H1 (cell line): Measurements from ENCODE around the gene SGSM1. TPM values are rescaled to one million over a fixed set of nuclear protein-coding genes. Genes with fewer than 3 reads are reported as not detected.

Experiments used
- polyA plus RNA-seq, 7 experiments: library from polyadenylated mRNA; depleted of rRNA in 3 of 7; stranded (reverse) in 5 of 7; unstranded in 2 of 7; fragments of >200 nt in 5 of 7; fragments of 200-250 nt in 2 of 7; gene quantifications; 1 replicate in 5 of 7; 2 replicates in 1 of 7; 4 replicates in 1 of 7; pipeline versions ENCODE4 v1.2.1 to v1.2.3, GENCODE V29; 2011 to 2013; ENCODE audit warnings: missing spikeins in 2 of 7, mixed read lengths in 2 of 7
- small RNA-seq: library from polyadenylated mRNA; stranded (forward); fragments of <200 nt; extraction: miRNeasy Mini kit (QIAGEN cat#:217004); gene quantifications from one replicate; pipeline ENCODE3, GENCODE V24; 2013; ENCODE audit not compliant: insufficient read depth
- total RNA-seq: library from RNA; stranded (reverse); fragmentation: NEBNext Ultra II Directional; extraction: Animal tissue kit (Norgen Biotek cat#: 25700); gene quantifications from 2 replicates; pipeline ENCODE4 v1.2.1, GENCODE V29; 2021

SGSM1 gene
- total and polyA plus RNA-seq, 2 of the 8 experiments (the other 6 are each of a cell fraction or from before 2014, with no cell fraction given): 2.8 to 5.2 TPM

Small RNA genes lying within 50 kb of the gene (small RNA-seq; reads per million reads assigned to genes)
- gene RF00275: not detected

Other genes starting within 250 kb of the SGSM1 start
- gene LRRC75B, start 213.1 kb upstream of the SGSM1 start, total RNA-seq: 10.9 and 12.2 TPM in 2 replicates
- 26.6 and 39.0 TPM in 2 replicates for gene LRRC75B, start 213.1 kb upstream of the SGSM1 start, polyA plus RNA-seq (2011; rRNA removed)
- gene GGT1, start 203.0 kb upstream of the SGSM1 start, total RNA-seq: 14.0 and 14.4 TPM in 2 replicates
- gene GGT1, start 203.0 kb upstream of the SGSM1 start, polyA plus RNA-seq (2011; rRNA removed): 29.2 and 44.8 TPM in 2 replicates
- 0.33 and 0.34 TPM in 2 replicates for gene PIWIL3, start 31.5 kb upstream of the SGSM1 start, total RNA-seq
- gene PIWIL3, start 31.5 kb upstream of the SGSM1 start, polyA plus RNA-seq (2011; rRNA removed): 0.03 and 0.09 TPM in 2 replicates
- not detected in 2 replicates for gene LHFPL7, start 140.5 kb downstream of the SGSM1 start, total RNA-seq
- gene LHFPL7, start 140.5 kb downstream of the SGSM1 start, polyA plus RNA-seq (2011; rRNA removed): not detected in 2 replicates
- gene KIAA1671, start 146.5 kb downstream of the SGSM1 start, total RNA-seq: 22.6 and 23.9 TPM in 2 replicates
- gene KIAA1671, start 146.5 kb downstream of the SGSM1 start, polyA plus RNA-seq (2011; rRNA removed): 5.9 and 6.4 TPM in 2 replicates